ENCODE data around the gene LRRC2. TPM values are rescaled to one million over a fixed set of nuclear protein-coding genes. Genes with fewer than 3 reads are reported as not detected.
A peak's percentile ranks its signal among the peaks of the same experiment; 100 is the strongest.

The LRRC2 gene
- total and polyA plus RNA-seq, 9 of the 15 experiments (the other 6 are each of a cell fraction or from before 2014, with no cell fraction given): 0.01 to 0.04 (median 0.03) TPM; not detected in 5

DNA sequence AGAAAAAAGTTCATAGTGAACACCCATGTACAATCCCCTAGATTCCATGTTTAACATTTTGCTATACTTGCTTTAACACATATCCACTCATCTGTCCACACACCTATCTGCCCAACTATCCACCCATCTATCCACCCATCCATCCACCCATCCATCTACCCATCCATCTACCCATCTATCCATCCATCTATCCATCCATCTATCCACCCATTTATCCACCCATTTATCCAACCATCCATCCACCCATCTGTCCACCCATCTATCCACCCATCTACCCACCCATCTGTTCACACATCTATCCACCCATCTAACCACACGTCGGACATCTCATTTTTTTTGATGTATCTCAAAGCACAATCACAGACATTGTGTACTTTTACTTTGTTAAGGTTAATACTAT, 42.5 kb downstream of the LRRC2 start:
- no peak for FAIRE-seq
- H4K20me1 ChIP-seq (replicated peaks; ENCODE audit: control insufficient read depth, insufficient read depth, low read length): no peaks in the 10 kb centered on the region
- in situ Hi-C loops (cut with MboI): no loop called here
- H3K9me3 ChIP-seq (replicated peaks; ENCODE audit: control insufficient read depth, insufficient read depth, low read depth, low read length): no peaks in the 10 kb centered on the region
- BruUV-seq (replicated peaks): no TSS peak
- WGBS (ENCODE audit: insufficient coverage, low coverage, missing lambda C conversion rate): 24% methylated on average over 2 of the region's 2 CpGs
- no peak for ATAC-seq
- H3K9ac ChIP-seq (ENCODE audit: insufficient read depth in 1 of 2, low read depth in 2 of 2, low read length in 2 of 2): no peak overlapping the region
- H3K27me3 ChIP-seq (ENCODE audit: control insufficient read depth in 2 of 2, insufficient read depth in 2 of 2, low read length in 2 of 2): no peaks in the 10 kb centered on the region
- no peak overlapping the region for H3K4me3 ChIP-seq
- no peaks in the 10 kb centered on the region for H3K79me2 ChIP-seq (ENCODE audit: control insufficient read depth, insufficient read depth, low read length)
- no peak overlapping the region; the same call in 1 of the 2 replicates for H2AFZ ChIP-seq (ENCODE audit: low read depth, low read length)
- H3K4me1 ChIP-seq (replicated peaks in 1 of 2; ENCODE audit: control insufficient read depth in 2 of 2, insufficient read depth in 2 of 2, low read length in 2 of 2): peaks cover 5 to 8% of the 10 kb centered on the region in 2 experiments; a peak in 3 of 5 replicates
- intact Hi-C loops (cut with micrococcal nuclease): no loop called here
- POLR2A ChIA-PET: no interaction called here
- no peaks in the 10 kb centered on the region for H3K36me3 ChIP-seq (ENCODE audit: control insufficient read depth, insufficient read depth, low read length)
- CTCF ChIA-PET (ENCODE audit: low intra/inter-chr PET ratio): interaction anchor here (0.6 kb wide), 1 partner anchor 17 kb away, joined by 3 read pairs; no protein-coding TSS in a partner anchor
- DNase-seq (ENCODE audit: extremely low read depth in 1 of 4, low spot score in 3 of 4): no peak
- no peaks in the 10 kb centered on the region for H3K9me1 ChIP-seq (ENCODE audit: control insufficient read depth, insufficient read depth, low read length)
- no peak overlapping the region for H3K4me2 ChIP-seq (ENCODE audit: insufficient read depth, low read length)
- H3K27ac ChIP-seq (ENCODE audit: extremely low read depth, low read depth, low read length): no peak overlapping the region
- TF ChIP-seq ZNF133 (CRISPR knock-in tag; IDR thresholded peaks at IDR 0.05) (no peak), SMARCA5 (IDR thresholded peaks at IDR 0.05) (peak; percentile 52; the same call in 1 of the 2 replicates), KDM1A (IDR thresholded peaks at IDR 0.05) (peak; percentile 39 to 48; a peak in 2 of 4 replicates), HDAC1 (IDR thresholded peaks at IDR 0.05) (peak in 1 of 2 experiments; percentile 68; a peak in 2 of 4 replicates), ZNF263 (CRISPR knock-in tag; IDR thresholded peaks at IDR 0.05; ENCODE audit: borderline replicate concordance) (no peak), YBX1 (IDR thresholded peaks at IDR 0.05) (peak; percentile 86; the same call in 1 of the 2 replicates), EHMT2 (IDR thresholded peaks at IDR 0.05) (peak; percentile 54), NR2C1 (IDR thresholded peaks at IDR 0.05) (0 out of 2 replicates have a peak, but pooled peaks have one; percentile 28), NR2C1 (tag; IDR thresholded peaks at IDR 0.05) (no peak), CREBBP (IDR thresholded peaks at IDR 0.05; ENCODE audit: low read depth, low read length) (peak; percentile 74), ARHGAP35 (IDR thresholded peaks at IDR 0.05; ENCODE audit: partially characterized antibody) (peak; percentile 69), DNMT1 (IDR thresholded peaks at IDR 0.05) (0 out of 2 replicates have a peak, but pooled peaks have one; percentile 44), LARP7 (IDR thresholded peaks at IDR 0.05) (peak; percentile 84; the same call in 1 of the 2 replicates), NFE2 (IDR thresholded peaks at IDR 0.05; ENCODE audit: low read depth) (no peak), GATAD2A (IDR thresholded peaks at IDR 0.05) (peak; percentile 23; the same call in 1 of the 2 replicates)
- TF ChIP-seq, protein P1, sequence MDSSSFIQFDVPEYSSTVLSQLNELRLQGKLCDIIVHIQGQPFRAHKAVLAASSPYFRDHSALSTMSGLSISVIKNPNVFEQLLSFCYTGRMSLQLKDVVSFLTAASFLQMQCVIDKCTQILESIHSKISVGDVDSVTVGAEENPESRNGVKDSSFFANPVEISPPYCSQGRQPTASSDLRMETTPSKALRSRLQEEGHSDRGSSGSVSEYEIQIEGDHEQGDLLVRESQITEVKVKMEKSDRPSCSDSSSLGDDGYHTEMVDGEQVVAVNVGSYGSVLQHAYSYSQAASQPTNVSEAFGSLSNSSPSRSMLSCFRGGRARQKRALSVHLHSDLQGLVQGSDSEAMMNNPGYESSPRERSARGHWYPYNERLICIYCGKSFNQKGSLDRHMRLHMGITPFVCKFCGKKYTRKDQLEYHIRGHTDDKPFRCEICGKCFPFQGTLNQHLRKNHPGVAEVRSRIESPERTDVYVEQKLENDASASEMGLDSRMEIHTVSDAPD (CRISPR knock-in tag; IDR thresholded peaks at IDR 0.05): no peak
- TF ChIP-seq, protein P2, sequence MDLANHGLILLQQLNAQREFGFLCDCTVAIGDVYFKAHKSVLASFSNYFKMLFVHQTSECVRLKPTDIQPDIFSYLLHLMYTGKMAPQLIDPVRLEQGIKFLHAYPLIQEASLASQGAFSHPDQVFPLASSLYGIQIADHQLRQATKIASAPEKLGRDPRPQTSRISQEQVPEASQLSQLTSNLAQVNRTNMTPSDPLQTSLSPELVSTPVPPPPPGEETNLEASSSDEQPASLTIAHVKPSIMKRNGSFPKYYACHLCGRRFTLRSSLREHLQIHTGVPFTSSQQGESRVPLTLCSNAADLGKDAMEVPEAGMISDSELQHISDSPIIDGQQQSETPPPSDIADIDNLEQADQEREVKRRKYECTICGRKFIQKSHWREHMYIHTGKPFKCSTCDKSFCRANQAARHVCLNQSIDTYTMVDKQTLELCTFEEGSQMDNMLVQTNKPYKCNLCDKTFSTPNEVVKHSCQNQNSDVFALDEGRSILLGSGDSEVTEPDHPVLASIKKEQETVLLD (IDR thresholded peaks at IDR 0.05): peak; percentile 34; the same call in 1 of the 2 replicates
- TF ChIP-seq, protein P3, sequence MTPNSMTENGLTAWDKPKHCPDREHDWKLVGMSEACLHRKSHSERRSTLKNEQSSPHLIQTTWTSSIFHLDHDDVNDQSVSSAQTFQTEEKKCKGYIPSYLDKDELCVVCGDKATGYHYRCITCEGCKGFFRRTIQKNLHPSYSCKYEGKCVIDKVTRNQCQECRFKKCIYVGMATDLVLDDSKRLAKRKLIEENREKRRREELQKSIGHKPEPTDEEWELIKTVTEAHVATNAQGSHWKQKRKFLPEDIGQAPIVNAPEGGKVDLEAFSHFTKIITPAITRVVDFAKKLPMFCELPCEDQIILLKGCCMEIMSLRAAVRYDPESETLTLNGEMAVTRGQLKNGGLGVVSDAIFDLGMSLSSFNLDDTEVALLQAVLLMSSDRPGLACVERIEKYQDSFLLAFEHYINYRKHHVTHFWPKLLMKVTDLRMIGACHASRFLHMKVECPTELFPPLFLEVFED (CRISPR knock-in tag; conservative IDR thresholded peaks at IDR 0.05): peak; percentile 53; the same call in 1 of the 2 replicates
- TF ChIP-seq, protein P4, sequence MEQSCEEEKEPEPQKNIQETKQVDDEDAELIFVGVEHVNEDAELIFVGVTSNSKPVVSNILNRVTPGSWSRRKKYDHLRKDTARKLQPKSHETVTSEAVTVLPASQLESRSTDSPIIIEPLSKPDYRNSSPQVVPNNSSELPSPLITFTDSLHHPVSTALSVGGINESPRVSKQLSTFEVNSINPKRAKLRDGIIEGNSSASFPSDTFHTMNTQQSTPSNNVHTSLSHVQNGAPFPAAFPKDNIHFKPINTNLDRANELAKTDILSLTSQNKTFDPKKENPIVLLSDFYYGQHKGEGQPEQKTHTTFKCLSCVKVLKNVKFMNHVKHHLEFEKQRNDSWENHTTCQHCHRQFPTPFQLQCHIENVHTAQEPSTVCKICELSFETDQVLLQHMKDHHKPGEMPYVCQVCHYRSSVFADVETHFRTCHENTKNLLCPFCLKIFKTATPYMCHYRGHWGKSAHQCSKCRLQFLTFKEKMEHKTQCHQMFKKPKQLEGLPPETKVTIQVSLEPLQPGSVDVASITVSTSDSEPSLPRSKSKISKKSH (CRISPR knock-in tag; IDR thresholded peaks at IDR 0.05): no peak
